A549 (cell line): ENCODE data around the gene F12.

Source experiments
- CHD4 ChIP-seq: fragments of 200-600 bp; sonication (generic); IDR thresholded peaks from 2 replicates; pipeline ENCODE4 v1.6.1; 2016; ENCODE audit warnings: antibody characterized with exemption, mild to moderate bottlenecking, borderline replicate concordance
- CTCF ChIP-seq: fragments of >200 bp; sonication (Bioruptor Twin); formaldehyde crosslinking; IDR thresholded peaks from 3 replicates; pipeline ENCODE4 v1.5.1; 2016
- EP300 ChIP-seq, 2 experiments: fragments of >200 bp; sonication (Bioruptor Twin); formaldehyde crosslinking; IDR thresholded peaks; 2 replicates in 1 of 2; 3 replicates in 1 of 2; pipeline ENCODE4 v1.6.1; 2016 to 2017
- MAZ ChIP-seq: fragments of 150-350 bp; IDR thresholded peaks from 2 replicates; pipeline ENCODE4 v1.6.1; 2014; ENCODE audit warnings: antibody characterized with exemption, low read depth, low read length, borderline replicate concordance
- POLR2A ChIP-seq: IDR thresholded peaks from 2 replicates; pipeline ENCODE4 v1.6.1; 2012; ENCODE audit warnings: mild to moderate bottlenecking, low read length
- RAD21 ChIP-seq, 2 experiments: fragments of >200 bp in 1 of 2; sonication (Bioruptor Twin) in 1 of 2; formaldehyde crosslinking in 1 of 2; IDR thresholded peaks in 1 of 2; conservative IDR thresholded peaks in 1 of 2; 2 replicates in 1 of 2; 3 replicates in 1 of 2; pipeline ENCODE4 v1.6.1; 2012 to 2018; ENCODE audit warnings: inconsistent platforms in 1 of 2
- SREBF2 ChIP-seq: fragments of 450-650 bp; IDR thresholded peaks from 2 replicates; pipeline ENCODE4 v1.6.1; 2014; ENCODE audit warnings: mild to moderate bottlenecking, moderate library complexity
- ZFP36 ChIP-seq: fragments of 450-650 bp; IDR thresholded peaks from 2 replicates; pipeline ENCODE4 v1.6.1; 2014; ENCODE audit warnings: borderline replicate concordance; ENCODE audit not compliant: partially characterized antibody

GRCh38 chr5:177380805-177381126 lies 28.6 kb downstream of the F12 start:
- TF ChIP-seq ZFP36 (no peak), MAZ (no peak), RAD21 (conservative IDR thresholded peaks at IDR 0.05 in 1 of 2, IDR thresholded peaks at IDR 0.05 in 1 of 2) (no peak), POLR2A (no peak), CTCF (no peak), SREBF2 (no peak), EP300 (IDR thresholded peaks at IDR 0.05) (no peak), CHD4 (no peak)
